ENCODE measurements around the gene PLXNA1.

PLXNA1 gene

DNA sequence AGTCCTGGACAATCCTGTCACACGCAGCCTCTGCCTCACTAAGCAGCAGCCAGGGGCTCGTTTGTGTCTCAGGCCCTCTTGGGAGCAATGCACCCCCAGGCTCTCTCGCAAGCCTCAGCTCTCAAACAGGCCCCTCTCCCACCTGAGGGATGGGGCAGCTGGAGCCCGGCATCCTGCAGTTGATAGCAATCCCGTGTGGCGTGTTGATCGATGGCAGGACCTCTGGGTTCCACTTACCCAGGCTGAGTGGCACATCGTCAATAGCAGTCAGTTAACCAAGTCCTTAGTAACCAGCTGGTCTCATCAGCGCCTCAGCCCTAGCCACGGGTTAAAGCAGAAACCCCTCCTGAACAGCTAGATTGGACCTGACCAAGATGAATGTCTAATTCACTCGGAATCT lies 36.5 kb upstream of the PLXNA1 start:
- TF ChIP-seq, protein P1, sequence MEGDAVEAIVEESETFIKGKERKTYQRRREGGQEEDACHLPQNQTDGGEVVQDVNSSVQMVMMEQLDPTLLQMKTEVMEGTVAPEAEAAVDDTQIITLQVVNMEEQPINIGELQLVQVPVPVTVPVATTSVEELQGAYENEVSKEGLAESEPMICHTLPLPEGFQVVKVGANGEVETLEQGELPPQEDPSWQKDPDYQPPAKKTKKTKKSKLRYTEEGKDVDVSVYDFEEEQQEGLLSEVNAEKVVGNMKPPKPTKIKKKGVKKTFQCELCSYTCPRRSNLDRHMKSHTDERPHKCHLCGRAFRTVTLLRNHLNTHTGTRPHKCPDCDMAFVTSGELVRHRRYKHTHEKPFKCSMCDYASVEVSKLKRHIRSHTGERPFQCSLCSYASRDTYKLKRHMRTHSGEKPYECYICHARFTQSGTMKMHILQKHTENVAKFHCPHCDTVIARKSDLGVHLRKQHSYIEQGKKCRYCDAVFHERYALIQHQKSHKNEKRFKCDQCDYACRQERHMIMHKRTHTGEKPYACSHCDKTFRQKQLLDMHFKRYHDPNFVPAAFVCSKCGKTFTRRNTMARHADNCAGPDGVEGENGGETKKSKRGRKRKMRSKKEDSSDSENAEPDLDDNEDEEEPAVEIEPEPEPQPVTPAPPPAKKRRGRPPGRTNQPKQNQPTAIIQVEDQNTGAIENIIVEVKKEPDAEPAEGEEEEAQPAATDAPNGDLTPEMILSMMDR (IDR thresholded peaks at IDR 0.05) = no peak

DNA sequence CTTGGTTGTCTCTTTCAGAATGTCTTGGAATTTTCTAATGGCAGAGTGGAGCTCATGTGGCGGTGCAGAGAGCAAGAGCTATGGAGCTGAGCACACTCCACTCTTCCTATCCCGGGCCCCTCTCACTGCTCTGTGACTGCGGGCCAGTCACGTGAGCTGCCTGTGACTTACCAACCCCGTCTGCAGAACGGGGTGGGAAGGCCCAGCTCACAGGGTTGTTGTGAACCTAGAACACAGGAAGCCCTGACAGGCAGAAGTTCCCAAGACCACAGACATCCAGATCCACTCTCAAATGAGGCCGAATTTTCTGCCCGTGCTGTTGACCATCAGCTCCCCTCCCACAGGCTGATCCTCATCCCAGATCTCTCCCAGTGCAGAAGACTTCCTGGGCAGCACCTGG lies 35.5 kb upstream of the PLXNA1 start:
- TF ChIP-seq, protein P1 (IDR thresholded peaks at IDR 0.05) = no peak

DNA sequence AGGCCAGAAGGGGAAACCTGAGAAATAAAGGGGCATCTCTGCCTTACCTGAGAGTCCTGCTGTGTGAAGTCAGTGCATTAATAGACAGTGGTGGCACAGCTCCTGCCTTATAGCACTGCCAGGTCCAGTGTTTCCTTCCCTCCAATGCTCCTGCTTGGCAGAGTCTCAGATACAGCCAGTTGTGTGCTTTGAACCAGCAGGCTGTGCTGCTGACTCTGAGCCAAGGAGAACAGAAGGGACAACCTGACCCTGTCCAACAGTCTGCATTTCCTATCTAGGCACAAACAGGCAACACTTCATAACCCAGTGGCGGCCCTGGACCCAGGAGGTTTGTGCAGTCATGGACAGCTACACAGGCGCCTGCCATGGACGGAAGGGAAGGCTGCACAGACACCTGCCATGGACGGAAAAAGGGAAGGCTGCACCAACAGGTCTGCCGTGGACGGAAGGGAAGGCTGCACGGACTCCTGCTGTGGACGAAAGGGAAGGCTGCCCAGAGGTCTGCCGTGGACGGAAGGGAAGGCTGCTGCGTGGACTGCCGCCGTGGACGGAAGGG lies 33.9 kb upstream of the PLXNA1 start:
- TF ChIP-seq, protein P1 (IDR thresholded peaks at IDR 0.05) = no peak

DNA sequence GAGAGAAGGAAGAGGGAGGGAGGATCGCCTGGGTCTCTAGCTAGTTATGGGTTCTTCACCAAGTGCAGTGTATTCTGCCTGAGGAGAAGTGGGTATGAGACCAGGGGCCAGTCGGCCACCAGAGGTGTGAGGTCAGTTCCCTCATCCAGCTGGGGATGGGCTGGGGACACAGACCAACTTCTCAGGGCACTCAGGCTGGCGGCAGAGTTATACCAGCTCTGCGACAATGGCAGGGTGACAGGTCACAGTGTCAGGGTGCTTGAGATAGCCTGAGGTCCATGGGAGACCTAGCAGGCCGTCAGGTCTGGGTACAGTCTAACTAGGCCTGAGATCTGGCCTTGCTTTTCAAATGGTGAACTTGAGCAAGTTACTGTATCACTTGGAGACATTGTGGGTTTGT lies 31.4 kb upstream of the PLXNA1 start:
- TF ChIP-seq, protein P1 (IDR thresholded peaks at IDR 0.05) = no peak

DNA sequence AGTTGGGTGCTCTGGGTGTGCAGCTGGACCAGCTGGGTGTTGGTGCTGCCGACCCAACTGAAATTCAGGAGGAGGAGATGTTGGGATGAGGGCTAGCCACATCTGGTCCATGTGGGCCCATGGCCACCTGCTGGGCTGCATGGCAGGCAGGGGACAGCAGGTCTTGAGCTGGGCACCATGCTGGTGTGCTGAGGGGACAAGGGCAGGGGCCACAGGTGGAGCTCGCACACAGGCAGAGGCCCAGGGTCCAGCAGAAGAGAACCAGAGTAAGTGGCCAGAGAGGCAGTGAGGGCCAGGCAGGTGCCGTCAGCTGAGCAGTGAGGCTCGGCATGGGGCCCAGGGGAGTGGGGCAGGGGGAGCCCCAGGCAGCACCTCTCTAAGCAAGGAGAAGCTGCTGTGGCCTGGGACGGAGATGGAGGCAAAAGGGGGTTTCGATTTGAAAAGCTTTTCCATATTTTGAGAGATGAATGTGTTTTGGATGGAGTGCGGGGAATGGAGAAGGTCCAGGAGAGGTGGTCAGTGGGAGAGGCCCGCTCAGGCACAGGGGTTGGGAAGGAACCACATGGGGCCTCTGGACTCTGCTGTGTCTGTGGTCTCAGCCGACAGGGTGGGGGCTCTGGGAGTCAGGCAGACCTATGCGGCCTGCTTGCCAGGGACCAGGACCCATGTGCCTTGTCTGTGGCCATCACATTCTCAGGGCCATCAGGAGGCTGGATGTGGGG lies 30.5 kb upstream of the PLXNA1 start:
- TF ChIP-seq, protein P1 (IDR thresholded peaks at IDR 0.05) = no peak

DNA sequence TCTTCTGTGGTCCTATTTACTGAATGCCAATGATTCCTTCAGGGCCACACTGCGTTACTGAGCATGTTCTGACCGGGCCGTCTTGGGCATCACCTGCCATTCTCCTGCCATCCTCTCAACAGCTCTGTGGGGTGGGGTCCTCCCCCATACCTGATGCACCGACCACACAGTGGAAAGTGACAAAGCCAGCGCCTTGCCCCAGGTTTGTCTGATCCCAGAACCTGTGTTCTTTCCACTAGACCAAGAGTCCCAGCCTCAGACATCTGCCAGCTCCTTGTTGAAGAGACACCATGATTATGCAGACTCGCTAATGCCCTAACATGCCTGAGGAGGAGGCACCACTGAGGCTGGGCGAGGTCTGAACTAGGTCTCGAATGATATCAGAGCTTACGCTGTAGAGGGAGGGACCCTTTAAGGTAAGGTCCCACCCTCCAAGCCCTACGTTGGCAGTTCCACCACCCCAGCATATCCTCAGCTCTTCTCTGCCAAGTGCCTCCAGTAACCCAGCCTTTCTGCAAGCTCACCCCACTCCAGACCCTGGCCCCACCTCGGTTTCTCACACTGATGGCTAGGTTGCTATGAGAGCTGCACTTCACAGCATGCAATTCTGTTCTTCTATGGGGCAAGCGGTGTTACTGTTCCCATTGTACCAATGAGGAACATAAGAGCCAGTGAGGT lies 29.8 kb upstream of the PLXNA1 start:
- TF ChIP-seq, protein P1 (IDR thresholded peaks at IDR 0.05) = no peak

DNA sequence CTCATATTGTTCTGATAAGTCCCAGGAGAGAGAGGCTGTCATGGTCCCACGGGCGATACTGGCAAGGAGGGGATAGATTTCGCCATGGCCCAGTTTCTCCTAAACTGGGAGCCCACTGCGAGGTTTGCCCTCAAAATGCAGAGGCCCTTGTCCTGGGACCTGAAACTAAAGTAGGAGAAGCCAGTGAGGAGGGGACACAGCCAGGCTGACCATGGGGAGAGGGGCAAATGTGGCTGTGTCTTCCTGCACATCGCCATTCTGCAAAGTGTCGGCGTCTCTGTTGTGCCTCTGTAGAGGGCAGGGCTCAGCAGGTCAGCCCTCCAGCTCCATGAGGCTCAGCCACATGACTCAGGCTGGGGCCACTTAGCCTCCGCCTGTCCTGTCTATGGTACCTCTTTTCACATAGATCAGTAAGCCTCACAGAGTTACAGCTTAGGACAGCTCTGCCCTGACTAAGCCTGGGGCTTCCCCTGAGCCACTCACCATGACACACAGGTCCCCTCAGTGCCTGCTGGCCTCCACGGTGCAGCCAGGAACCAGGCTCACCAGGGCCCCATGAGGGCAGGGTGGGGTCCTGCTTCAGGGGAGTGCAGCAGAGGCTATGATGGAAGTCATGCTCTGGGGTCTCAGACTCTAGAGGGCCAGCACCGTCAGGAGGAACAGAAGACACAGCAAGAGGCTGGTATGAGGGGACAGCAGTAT lies 28.6 kb upstream of the PLXNA1 start:
- TF ChIP-seq, protein P1 (IDR thresholded peaks at IDR 0.05) = no peak

All from LNCAP (cell line).